ENCODE results near the gene CLCN5.
A peak's percentile ranks its signal among the peaks of the same experiment; 100 is the strongest.

CLCN5 gene

DNA sequence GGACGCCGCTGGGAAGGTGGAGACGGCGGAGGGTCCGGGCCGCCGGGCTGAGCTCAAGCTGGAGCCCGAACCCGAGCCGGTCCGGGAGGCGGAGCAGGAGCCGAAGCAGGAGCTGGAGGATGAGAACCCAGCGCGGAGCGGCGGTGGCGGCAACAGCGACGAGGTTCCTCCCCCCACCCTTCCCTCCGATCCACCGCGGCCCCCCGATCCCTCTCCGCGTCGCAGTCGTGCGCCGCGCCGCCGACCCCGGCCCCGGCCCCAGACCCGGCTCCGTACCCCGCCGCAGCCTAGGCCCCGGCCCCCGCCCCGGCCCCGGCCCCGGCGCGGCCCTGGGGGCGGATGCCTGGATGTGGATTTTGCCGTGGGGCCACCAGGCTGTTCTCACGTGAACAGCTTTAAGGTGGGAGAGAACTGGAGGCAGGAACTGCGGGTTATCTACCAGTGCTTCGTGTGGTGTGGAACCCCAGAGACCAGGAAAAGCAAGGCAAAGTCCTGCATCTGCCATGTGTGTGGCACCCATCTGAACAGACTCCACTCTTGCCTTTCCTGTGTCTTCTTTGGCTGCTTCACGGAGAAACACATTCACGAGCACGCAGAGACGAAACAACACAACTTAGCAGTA, 42.6 kb upstream of the CLCN5 start:
- Mint-ChIP-seq H3K4me1 (peaks cover 13% of the 10 kb centered on the region), H3K27me3 (ENCODE audit: low read depth) (no peaks in the 10 kb centered on the region), H3K9me3 (peaks cover 6% of the 10 kb centered on the region), H3K27ac (peak overlapping the region; percentile 85 to 93 (median 93)), H3K4me3 (peak overlapping the region; percentile 81 to 93 (median 90)), H3K36me3 (ENCODE audit: low read depth) (peaks cover 35% of the 10 kb centered on the region)
- TF ChIP-seq, protein P1, sequence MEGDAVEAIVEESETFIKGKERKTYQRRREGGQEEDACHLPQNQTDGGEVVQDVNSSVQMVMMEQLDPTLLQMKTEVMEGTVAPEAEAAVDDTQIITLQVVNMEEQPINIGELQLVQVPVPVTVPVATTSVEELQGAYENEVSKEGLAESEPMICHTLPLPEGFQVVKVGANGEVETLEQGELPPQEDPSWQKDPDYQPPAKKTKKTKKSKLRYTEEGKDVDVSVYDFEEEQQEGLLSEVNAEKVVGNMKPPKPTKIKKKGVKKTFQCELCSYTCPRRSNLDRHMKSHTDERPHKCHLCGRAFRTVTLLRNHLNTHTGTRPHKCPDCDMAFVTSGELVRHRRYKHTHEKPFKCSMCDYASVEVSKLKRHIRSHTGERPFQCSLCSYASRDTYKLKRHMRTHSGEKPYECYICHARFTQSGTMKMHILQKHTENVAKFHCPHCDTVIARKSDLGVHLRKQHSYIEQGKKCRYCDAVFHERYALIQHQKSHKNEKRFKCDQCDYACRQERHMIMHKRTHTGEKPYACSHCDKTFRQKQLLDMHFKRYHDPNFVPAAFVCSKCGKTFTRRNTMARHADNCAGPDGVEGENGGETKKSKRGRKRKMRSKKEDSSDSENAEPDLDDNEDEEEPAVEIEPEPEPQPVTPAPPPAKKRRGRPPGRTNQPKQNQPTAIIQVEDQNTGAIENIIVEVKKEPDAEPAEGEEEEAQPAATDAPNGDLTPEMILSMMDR (IDR thresholded peaks at IDR 0.05; ENCODE audit: unreplicated experiment in 3 of 3): no peak

DNA sequence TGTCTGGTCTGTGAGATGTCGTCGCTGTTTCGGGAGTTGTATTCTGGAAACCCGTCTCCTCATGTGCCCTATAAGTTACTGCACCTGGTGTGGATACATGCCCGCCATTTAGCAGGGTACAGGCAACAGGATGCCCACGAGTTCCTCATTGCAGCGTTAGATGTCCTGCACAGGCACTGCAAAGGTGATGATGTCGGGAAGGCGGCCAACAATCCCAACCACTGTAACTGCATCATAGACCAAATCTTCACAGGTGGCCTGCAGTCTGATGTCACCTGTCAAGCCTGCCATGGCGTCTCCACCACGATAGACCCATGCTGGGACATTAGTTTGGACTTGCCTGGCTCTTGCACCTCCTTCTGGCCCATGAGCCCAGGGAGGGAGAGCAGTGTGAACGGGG, 41.7 kb upstream of the CLCN5 start:
- H3K27ac Mint-ChIP-seq: no peak overlapping the region
- H3K4me3 Mint-ChIP-seq: peak overlapping the region; percentile 81 to 91 (median 88)
- TF ChIP-seq, protein P1 (IDR thresholded peaks at IDR 0.05; ENCODE audit: unreplicated experiment in 3 of 3): no peak
- H3K4me1 Mint-ChIP-seq: peaks cover 13% of the 10 kb centered on the region
- peaks cover 6% of the 10 kb centered on the region for H3K9me3 Mint-ChIP-seq
- peaks cover 35% of the 10 kb centered on the region for H3K36me3 Mint-ChIP-seq (ENCODE audit: low read depth)
- H3K27me3 Mint-ChIP-seq (ENCODE audit: low read depth): no peaks in the 10 kb centered on the region

DNA sequence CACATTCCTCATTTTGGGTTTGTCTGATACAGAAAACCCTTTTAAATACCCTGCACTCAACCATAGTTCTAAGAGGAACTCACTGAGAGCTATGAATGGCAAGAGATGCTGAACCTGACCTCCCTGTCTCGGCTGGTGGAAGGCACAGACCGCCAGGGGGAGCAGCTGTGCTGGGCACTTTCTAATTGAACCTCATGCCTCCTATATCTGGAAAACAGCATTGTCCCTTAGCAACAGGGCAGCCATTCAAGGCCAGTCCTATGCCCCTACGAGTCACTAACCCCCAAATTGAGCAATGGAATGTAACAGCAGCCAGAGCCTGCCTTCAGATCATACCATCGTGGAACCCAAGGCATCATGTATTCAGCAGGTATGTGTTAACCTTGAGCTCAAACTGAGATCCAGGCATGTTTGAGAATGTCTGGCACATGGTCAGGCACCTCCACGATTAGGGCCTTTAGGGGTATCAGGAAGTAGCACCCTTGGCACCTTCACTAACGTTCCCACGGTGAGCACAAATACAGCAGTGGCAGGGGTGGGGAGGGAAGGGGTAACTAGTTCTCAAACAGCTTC, 38.0 kb upstream of the CLCN5 start:
- TF ChIP-seq, protein P1 (IDR thresholded peaks at IDR 0.05; ENCODE audit: unreplicated experiment in 3 of 3): peak; percentile 50 to 56 (median 54)
- peaks cover 6% of the 10 kb centered on the region for H3K9me3 Mint-ChIP-seq
- peaks cover 9% of the 10 kb centered on the region for H3K4me1 Mint-ChIP-seq
- H3K36me3 Mint-ChIP-seq (ENCODE audit: low read depth): peaks cover 35% of the 10 kb centered on the region
- peak overlapping the region; percentile 17 to 57 (median 38) for H3K4me3 Mint-ChIP-seq
- H3K27ac Mint-ChIP-seq: peak overlapping the region in 1 of 3 experiments; percentile 52
- H3K27me3 Mint-ChIP-seq (ENCODE audit: low read depth): no peaks in the 10 kb centered on the region

DNA sequence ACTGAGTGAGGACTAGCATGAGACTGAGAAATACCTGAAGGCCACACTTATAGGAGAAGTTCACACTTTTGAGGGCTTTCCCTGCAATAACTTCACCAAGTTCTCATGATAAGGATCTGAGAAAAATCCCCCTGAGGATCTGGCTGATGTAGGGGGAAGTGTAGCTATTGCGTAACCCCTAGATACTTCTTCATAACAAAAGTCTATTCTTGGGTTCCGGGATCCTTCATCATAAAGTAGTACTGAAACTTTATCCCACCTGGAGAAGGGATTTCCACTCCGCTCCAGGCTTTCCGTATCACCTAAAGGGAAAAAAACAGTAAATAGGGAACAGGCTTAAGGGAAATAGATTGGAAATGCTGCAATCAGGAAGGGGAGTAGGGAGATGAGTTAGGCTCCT, 29.9 kb upstream of the CLCN5 start:
- H3K4me1 Mint-ChIP-seq: no peaks in the 10 kb centered on the region
- no peak overlapping the region for H3K4me3 Mint-ChIP-seq
- TF ChIP-seq, protein P1 (IDR thresholded peaks at IDR 0.05; ENCODE audit: unreplicated experiment in 3 of 3): no peak
- no peak overlapping the region for H3K27ac Mint-ChIP-seq
- no peaks in the 10 kb centered on the region for H3K36me3 Mint-ChIP-seq (ENCODE audit: low read depth)
- H3K27me3 Mint-ChIP-seq (ENCODE audit: low read depth): no peaks in the 10 kb centered on the region
- H3K9me3 Mint-ChIP-seq: peaks cover 17% of the 10 kb centered on the region

DNA sequence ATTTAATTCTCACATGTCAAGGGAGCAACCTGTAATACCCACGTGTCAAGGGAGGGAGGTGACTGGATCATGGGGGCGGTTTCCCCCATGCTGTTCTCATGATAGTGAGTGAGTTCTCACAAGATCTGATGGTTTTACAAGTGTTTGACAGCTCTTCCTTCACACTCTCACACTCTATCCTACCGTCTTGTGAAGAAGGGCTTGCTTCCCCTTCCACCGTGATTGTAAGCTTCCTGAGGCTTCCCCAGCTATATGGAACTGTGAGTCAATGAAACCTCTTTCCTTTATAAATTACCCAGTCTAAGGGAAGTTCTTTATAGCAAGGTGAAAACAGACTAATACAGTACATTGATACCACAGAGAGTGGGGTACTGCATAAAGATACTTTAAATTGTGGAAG, 25.4 kb upstream of the CLCN5 start:
- Mint-ChIP-seq H3K27ac (no peak overlapping the region), H3K4me3 (no peak overlapping the region), H3K27me3 (ENCODE audit: low read depth) (peaks cover 5% of the 10 kb centered on the region), H3K9me3 (peaks cover 21% of the 10 kb centered on the region), H3K4me1 (peaks cover 5% of the 10 kb centered on the region), H3K36me3 (ENCODE audit: low read depth) (no peaks in the 10 kb centered on the region)
- TF ChIP-seq, protein P1 (IDR thresholded peaks at IDR 0.05; ENCODE audit: unreplicated experiment in 3 of 3): no peak

DNA sequence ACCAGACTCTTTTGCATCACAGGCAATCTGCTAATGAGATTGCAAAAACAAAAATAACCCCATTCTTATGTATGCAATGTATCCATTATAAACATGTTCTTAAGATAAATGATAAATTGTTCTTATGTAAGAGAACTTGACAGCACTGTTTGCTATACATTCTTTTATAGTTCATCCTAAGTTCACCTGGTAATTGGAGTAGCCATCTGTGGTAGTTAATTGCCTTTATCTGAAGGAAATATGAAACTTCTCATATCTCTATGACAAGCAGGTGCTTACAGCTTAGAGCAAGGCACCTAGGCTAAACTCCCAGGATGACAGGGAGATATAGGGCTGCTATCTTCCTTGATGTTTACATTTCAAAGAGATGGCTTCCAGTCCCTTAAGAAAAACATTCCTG, 21.3 kb upstream of the CLCN5 start:
- no peaks in the 10 kb centered on the region for H3K36me3 Mint-ChIP-seq (ENCODE audit: low read depth)
- peaks cover 22% of the 10 kb centered on the region for H3K9me3 Mint-ChIP-seq
- H3K27me3 Mint-ChIP-seq (ENCODE audit: low read depth): peaks cover 5% of the 10 kb centered on the region
- H3K27ac Mint-ChIP-seq: peak overlapping the region; percentile 49 to 85 (median 65)
- H3K4me1 Mint-ChIP-seq: peaks cover 5% of the 10 kb centered on the region
- H3K4me3 Mint-ChIP-seq: no peak overlapping the region
- TF ChIP-seq, protein P1 (IDR thresholded peaks at IDR 0.05; ENCODE audit: unreplicated experiment in 3 of 3): no peak

All from nephron (organoid).